HG02973 (cell line): ENCODE results near the gene MYF5.
A peak's percentile ranks its signal among the peaks of the same experiment; 100 is the strongest.
"Not testable (repeated sequence)": the region's sequence is repeated elsewhere in the genome, so short reads cannot be mapped to it uniquely, and the experiment has no call there.

Experiments
- ATAC-seq: cut with Tn5 transposase; IDR thresholded peaks from one replicate; pipeline ENCODE4 v1.9.1; 2021; ENCODE audit warnings: moderate library complexity; ENCODE audit not compliant: unreplicated experiment

The MYF5 gene

GRCh38 chr12:80716696-80717469 is at the start of gene MYF5:
Gene MYF5 (plus strand): TSS chr12:80716912. CDS start chr12:80717064, 152 bp downstream.
- ATAC-seq, result no peak

- no peak for ATAC-seq
Measured at GRCh38 chr12:80670214-80670613, 46.5 kb upstream of the MYF5 start.

GRCh38 chr12:80676042-80676636 is 40.6 kb upstream of the MYF5 start:
- not testable (repeated sequence) for ATAC-seq

- no peak for ATAC-seq
Measured at GRCh38 chr12:80676856-80677255, 39.9 kb upstream of the MYF5 start.

GRCh38 chr12:80677994-80678393 is 38.7 kb upstream of the MYF5 start:
- no peak for ATAC-seq

GRCh38 chr12:80679346-80680131 is 37.2 kb upstream of the MYF5 start:
- ATAC-seq, result no peak

GRCh38 chr12:80681287-80681686 is 35.4 kb upstream of the MYF5 start:
- ATAC-seq, result peak; percentile 84

- ATAC-seq, result no peak
Measured at GRCh38 chr12:80681786-80682185, 34.9 kb upstream of the MYF5 start.

- no peak for ATAC-seq
Measured at GRCh38 chr12:80684077-80684495, 32.6 kb upstream of the MYF5 start.

- no peak for ATAC-seq
Measured at GRCh38 chr12:80690090-80690489, 26.6 kb upstream of the MYF5 start.

GRCh38 chr12:80690513-80690912 is 26.2 kb upstream of the MYF5 start:
- ATAC-seq, result no peak

GRCh38 chr12:80692114-80692513 is 24.6 kb upstream of the MYF5 start:
- no peak for ATAC-seq

- ATAC-seq, result no peak
Measured at GRCh38 chr12:80697270-80697887, 19.3 kb upstream of the MYF5 start.

GRCh38 chr12:80698256-80698655 is 18.5 kb upstream of the MYF5 start:
- no peak for ATAC-seq

- no peak for ATAC-seq
Measured at GRCh38 chr12:80698847-80699542, 17.7 kb upstream of the MYF5 start.

- no peak for ATAC-seq
Measured at GRCh38 chr12:80700327-80700726, 16.4 kb upstream of the MYF5 start.

GRCh38 chr12:80701388-80701787 is 15.3 kb upstream of the MYF5 start:
- ATAC-seq, result no peak

- peak; percentile 87 for ATAC-seq
Measured at GRCh38 chr12:80702889-80703805, 13.6 kb upstream of the MYF5 start.

- no peak for ATAC-seq
Measured at GRCh38 chr12:80704420-80704819, 12.3 kb upstream of the MYF5 start.
